ENCODE results near the gene SLC22A12. TPM values are rescaled to one million over a fixed set of nuclear protein-coding genes. Genes with fewer than 3 reads are reported as not detected.

Gene SLC22A12
- total RNA-seq, 1 donor from 2014 or later: not detected

DNA sequence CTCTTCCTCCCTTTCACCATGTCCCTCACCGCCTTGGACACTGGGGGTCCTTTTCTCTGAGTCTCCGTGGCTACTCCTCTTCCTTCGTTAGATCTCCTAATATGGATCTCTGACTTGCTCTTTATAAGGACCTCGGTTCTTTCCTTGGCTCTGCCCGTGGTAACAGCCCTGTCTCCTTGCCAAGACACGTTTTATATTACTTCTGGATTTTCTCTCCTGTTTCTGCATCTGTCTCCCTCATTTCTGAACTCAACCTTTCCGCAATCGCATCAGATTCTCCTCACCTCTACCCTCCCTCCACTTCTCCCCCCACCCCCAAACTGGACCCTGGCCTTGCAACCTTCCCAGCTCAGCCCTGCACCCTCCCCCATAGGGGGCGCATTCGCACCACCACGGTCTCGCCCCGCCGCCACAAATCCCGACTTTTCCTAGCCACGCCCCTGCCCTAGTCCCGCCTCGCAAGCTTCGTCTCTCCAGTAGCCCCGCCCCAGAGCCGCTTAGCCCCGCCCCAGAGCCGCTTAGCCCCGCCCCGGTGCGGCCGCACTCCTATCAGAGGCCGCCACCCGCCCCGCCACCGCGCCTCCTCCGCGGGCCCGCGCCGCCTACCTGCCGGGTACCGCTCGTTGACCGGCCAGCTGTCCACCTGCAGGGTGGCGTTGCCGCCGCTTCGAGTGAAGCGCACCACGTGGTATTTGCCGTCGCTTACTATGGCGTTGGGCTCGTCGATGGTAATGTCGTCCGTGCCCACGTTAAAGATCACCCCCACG lies 39.0 kb downstream of the SLC22A12 start:
- peak; percentile 63 for DNase-seq
- no peak for TF ChIP-seq CTCF (IDR thresholded peaks at IDR 0.05; ENCODE audit: partially characterized antibody, unreplicated experiment)
- Mint-ChIP-seq H3K27me3 (ENCODE audit: unreplicated experiment) (peaks cover 23% of the 10 kb centered on the region), H3K4me1 (ENCODE audit: low read depth, unreplicated experiment) (peaks cover 31% of the 10 kb centered on the region), H3K9me3 (ENCODE audit: unreplicated experiment) (peaks cover 11% of the 10 kb centered on the region), H3K4me3 (ENCODE audit: unreplicated experiment) (no peak overlapping the region), H3K27ac (ENCODE audit: unreplicated experiment) (no peak overlapping the region), H3K36me3 (ENCODE audit: unreplicated experiment) (no peaks in the 10 kb centered on the region)

- H3K27me3 Mint-ChIP-seq (ENCODE audit: unreplicated experiment): peaks cover 26% of the 10 kb centered on the region
- H3K9me3 Mint-ChIP-seq (ENCODE audit: unreplicated experiment): peaks cover 11% of the 10 kb centered on the region
- H3K4me1 Mint-ChIP-seq (ENCODE audit: low read depth, unreplicated experiment): peaks cover 36% of the 10 kb centered on the region
- no peak for TF ChIP-seq CTCF (IDR thresholded peaks at IDR 0.05; ENCODE audit: partially characterized antibody, unreplicated experiment)
- H3K4me3 Mint-ChIP-seq (ENCODE audit: unreplicated experiment): no peak overlapping the region
- H3K36me3 Mint-ChIP-seq (ENCODE audit: unreplicated experiment): no peaks in the 10 kb centered on the region
- DNase-seq: no peak
- H3K27ac Mint-ChIP-seq (ENCODE audit: unreplicated experiment): peak overlapping the region; percentile 8
These were observed 40.7 kb downstream of the SLC22A12 start for GRCh38 chr11:64631675-64632074.

DNA sequence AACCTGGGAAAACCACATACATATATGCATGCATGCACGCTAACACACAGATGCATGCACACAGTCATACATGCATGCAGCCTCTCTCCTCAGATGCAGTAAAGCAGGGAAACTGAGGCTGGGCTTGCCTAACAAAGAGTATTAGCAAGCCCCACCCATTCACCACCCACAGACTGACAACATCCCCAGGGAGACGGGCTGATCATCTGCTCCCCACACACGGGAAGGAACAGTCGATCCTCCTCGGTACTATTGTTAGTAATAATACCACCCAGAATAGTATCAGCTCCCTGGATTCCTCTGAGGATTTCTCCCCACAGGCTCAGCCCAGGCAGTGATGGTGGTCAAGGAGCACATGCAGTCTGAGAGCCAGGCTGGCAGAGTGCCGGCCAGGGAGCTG lies 41.2 kb downstream of the SLC22A12 start:
- H3K36me3 Mint-ChIP-seq (ENCODE audit: unreplicated experiment): no peaks in the 10 kb centered on the region
- DNase-seq: no peak
- peaks cover 24% of the 10 kb centered on the region for H3K27me3 Mint-ChIP-seq (ENCODE audit: unreplicated experiment)
- TF ChIP-seq CTCF (IDR thresholded peaks at IDR 0.05; ENCODE audit: partially characterized antibody, unreplicated experiment): no peak
- H3K4me1 Mint-ChIP-seq (ENCODE audit: low read depth, unreplicated experiment): peaks cover 32% of the 10 kb centered on the region
- H3K27ac Mint-ChIP-seq (ENCODE audit: unreplicated experiment): no peak overlapping the region
- H3K9me3 Mint-ChIP-seq (ENCODE audit: unreplicated experiment): peaks cover 9% of the 10 kb centered on the region
- H3K4me3 Mint-ChIP-seq (ENCODE audit: unreplicated experiment): no peak overlapping the region

GRCh38 chr11:64632654-64633053 lies 41.6 kb downstream of the SLC22A12 start:
- no peak for DNase-seq
- Mint-ChIP-seq H3K27ac (ENCODE audit: unreplicated experiment) (no peak overlapping the region), H3K9me3 (ENCODE audit: unreplicated experiment) (peaks cover 7% of the 10 kb centered on the region)

More at GRCh38 chr11:64632654-64633053, 41.6 kb downstream of the SLC22A12 start:
- H3K4me1 Mint-ChIP-seq (ENCODE audit: low read depth, unreplicated experiment): peaks cover 30% of the 10 kb centered on the region
- peaks cover 23% of the 10 kb centered on the region for H3K27me3 Mint-ChIP-seq (ENCODE audit: unreplicated experiment)
- TF ChIP-seq CTCF (IDR thresholded peaks at IDR 0.05; ENCODE audit: partially characterized antibody, unreplicated experiment): no peak
- no peak overlapping the region for H3K4me3 Mint-ChIP-seq (ENCODE audit: unreplicated experiment)
- no peaks in the 10 kb centered on the region for H3K36me3 Mint-ChIP-seq (ENCODE audit: unreplicated experiment)
